ENCODE results near the gene ALK.
A peak's percentile ranks its signal among the peaks of the same experiment; 100 is the strongest.
"Not testable (repeated sequence)": the region's sequence is repeated elsewhere in the genome, so short reads cannot be mapped to it uniquely, and the experiment has no call there.

Gene ALK

GRCh38 chr2:29250977-29251376 is 670.4 kb downstream of the ALK start:
- no peak for DNase-seq (ENCODE audit: low read depth, low spot score)

DNA sequence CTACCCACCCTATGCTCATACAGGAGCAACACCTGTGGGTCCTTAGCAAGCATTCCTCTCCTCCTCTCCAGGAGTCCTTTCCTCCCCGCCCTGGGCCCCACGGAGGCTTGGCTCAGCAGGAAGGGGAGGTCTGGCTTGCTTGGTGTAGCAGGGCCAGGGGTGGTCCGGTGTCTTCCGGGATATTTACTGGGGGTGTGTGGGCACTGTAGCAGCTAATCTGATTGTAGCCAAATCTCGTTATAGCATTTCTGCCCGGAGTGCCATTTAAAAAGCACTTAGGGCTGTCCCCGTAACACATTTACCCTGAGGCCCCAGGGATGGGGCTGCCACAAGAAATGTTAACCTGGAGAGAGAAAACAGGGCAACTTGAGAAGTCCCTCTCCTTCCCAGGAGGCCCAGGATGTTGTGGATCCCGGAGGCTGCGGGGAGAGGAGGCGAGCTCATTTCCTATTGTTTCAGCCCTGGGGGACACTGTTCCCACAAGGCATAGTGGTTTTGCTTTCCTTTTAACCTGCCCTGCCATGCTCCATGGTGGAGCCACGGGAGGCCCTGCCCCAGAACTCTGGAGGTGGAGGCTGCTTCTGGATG is 671.6 kb downstream of the ALK start:
- no peak for DNase-seq (ENCODE audit: low read depth, low spot score)

- DNase-seq (ENCODE audit: low read depth, low spot score) = no peak
Measured at GRCh38 chr2:29247336-29247914, 674.0 kb downstream of the ALK start.

GRCh38 chr2:29246383-29247300 is 674.7 kb downstream of the ALK start:
- no peak for DNase-seq (ENCODE audit: low read depth, low spot score)

DNA sequence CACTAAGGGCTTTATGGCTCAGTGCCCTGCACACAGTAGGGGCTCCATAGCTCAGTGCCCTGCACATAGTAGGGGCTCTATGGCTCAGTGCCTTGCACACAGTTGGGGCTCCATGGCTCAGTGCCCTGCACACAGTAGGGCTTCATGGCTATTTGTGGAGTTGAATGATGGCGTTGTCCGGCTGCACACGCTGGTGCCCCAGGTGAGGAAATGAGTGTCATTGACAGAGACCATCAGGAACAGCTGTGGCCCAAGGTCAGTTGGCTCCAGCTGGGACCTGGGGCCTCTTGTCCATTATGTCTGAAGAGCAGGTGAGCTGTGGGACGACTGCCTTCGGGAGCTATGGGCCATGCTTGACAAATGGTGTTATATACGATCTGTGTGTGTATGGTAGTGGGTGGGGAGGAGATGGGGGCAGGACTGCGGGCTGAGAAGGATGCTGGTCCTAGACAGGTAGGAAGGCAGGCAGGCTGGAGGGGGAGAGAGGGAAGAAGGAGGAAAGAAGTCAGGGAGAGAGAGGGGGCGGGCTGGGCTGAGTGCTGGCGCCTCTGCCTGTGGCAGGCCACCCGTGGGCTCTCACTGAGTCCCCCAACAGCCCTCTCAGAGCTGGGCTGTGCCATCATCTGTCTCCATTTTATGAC is 675.5 kb downstream of the ALK start:
- DNase-seq (ENCODE audit: low read depth, low spot score) = no peak

DNA sequence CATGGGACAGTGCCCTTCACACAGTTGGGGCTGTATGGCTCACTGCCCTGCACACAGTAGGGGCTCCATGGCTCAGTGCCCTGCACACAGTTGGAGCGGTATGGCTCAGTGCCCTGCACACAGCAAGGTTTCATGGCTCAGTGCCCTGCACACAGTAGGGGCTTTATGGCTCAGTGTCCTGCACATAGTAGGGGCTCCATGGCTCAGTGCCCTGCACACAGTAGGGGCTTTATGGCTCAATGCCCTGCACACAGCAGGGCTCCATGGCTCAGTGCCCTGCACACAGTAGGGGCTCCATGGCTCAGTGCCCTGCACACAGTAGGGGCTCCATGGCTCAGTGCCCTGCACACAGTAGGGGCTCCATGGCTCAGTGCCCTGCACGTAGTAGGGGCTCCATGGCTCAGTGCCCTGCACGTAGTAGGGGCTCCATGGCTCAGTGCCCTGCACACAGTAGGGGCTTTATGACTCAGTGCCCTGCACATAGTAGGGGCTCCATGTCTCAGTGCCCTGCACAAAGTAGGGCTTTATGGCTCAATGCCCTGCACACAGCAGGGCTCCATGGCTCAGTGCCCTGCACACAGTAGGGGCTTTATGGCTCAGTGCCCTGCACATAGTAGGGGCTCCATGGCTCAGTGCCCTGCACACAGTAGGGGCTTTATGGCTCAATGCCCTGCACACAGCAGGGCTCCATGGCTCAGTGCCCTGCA is 676.2 kb downstream of the ALK start:
- not testable (repeated sequence) for DNase-seq (ENCODE audit: low read depth, low spot score)

- no peak for DNase-seq (ENCODE audit: low read depth, low spot score)
Measured at GRCh38 chr2:29242621-29243375, 678.6 kb downstream of the ALK start.

DNA sequence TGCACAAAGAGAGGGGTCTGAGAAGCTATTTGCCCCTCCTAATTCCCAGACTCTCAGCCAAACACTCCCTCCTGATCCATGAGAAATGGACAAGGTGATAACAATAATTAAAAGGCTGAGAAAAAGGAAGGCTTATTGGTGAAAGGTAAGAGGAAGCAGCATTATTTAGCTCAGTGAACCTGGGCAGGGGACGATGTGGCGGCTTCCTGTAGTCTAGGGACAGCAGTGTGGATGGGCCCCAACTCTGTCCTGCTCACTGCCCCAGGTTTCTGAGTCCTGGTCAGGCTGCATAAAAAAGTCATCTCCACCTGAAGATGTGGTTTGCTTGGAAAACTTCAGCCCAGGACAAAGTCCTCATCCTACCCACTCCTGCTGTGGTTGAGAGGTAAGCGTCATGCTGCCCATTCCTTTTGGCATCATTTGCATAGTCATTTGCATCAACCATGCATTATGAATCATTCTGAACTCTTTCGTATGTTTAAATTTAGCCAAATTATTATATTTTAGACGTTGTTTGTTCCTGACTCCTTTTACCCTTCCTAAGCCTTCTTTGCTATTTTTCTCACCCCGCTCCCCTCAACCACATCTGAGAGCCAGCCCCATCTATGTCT is 679.3 kb downstream of the ALK start:
- DNase-seq (ENCODE audit: low read depth, low spot score) = no peak

DNA sequence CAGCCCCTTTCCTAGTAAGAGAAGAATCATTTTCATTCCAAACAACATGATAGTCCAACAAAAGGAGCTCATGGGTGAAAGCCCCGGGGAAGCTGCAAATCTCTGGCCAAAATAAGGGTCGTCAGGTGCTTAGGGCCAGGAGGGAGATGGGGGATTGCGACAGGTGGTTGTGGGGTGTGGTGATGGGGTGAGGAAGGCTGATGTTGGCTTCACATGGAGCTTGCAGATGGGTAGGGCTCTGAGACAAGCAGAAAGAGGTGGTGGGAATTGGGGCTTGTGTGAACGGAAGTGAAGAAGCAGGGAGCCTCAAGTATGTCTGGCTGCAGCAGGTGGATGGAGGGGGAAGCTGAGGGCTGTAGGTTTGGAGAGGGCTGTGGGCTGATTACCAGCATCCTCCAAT is 680.0 kb downstream of the ALK start:
- DNase-seq (ENCODE audit: low read depth, low spot score) = no peak

DNA sequence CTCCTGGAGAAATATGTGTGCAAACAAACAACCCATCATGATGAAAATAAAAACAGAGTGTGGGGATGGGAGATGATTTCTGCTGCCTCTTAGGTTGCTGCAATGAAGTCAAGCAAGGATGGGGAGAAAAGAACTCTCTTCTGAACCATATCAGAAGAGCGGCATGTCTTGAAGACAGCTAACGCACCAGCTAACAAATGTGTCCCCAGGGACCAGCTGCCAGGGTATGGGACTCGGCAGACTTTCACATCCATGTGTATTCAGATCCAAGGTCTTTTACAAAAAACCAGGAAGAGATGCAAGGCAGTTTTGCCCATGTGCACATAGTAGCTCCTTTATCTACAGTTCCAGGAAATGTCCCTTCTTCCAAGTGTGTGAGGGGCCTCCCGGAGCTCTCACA is 680.8 kb downstream of the ALK start:
- no peak for DNase-seq (ENCODE audit: low read depth, low spot score)

GRCh38 chr2:29239209-29239960 is 682.0 kb downstream of the ALK start:
- no peak for DNase-seq (ENCODE audit: low read depth, low spot score)

DNA sequence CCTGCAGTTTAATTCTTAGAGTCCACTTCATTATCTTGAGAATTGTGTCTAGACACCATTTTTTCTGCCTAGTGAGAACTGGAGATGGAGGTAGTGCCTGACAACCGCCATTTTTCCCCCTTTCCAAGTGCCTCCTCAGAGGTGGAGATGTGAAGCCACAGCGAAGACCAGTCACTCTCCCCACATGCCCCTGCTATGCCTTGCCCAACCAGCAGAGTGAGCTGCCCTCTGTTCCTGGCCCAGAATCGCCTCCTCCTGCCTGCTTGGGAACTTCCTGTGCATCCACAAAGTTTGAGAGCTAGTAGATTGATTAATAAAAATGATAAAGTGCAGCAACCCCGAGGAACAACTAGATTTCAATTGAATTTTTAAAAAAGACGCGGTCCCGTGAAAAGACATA is 682.9 kb downstream of the ALK start:
- peak; percentile 28 for DNase-seq (ENCODE audit: low read depth, low spot score)

GRCh38 chr2:29236074-29236473 is 685.3 kb downstream of the ALK start:
- DNase-seq (ENCODE audit: low read depth, low spot score) = no peak

DNA sequence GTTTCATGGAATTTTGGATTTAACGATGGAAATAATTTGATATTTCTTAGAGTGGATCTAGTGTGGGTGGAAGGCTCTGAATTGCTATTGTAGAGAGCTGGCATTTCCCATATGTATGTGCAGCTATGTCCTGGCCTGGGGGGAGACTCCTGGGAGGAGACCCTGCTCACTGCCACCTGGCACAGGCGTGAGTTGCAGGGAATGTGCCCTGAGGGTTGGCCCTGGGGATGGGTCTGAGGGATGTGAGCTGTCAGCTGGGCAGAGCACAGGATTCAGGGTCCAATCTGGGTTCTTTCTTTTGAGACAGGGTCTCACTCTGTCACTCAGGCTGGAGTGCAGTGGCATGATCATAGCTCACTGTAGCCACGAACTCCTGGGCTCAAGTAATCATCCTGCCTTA is 686.0 kb downstream of the ALK start:
- DNase-seq (ENCODE audit: low read depth, low spot score) = no peak

- DNase-seq (ENCODE audit: low read depth, low spot score) = no peak
Measured at GRCh38 chr2:29233428-29233827, 688.0 kb downstream of the ALK start.

- no peak for DNase-seq (ENCODE audit: low read depth, low spot score)
Measured at GRCh38 chr2:29232041-29232440, 689.3 kb downstream of the ALK start.

DNA sequence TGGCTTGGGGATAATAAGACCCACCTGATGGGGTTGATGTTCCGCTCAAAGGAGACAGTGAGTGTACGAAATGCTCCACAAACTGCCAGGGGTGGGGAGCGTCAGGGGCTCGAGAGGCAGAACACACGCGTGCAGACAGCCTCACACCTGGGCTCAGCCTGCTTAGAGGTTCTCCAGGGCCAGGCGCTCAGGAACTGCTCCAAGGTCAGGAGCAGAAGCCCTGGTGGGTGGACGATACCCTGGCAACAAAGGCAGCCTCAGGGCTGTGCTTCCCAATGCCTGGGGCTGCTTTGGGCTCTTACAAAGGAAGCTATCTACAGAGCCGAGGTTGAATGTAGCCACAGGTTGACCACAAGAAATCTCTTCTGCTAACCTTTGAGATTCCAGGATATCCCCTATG is 691.7 kb downstream of the ALK start:
- DNase-seq (ENCODE audit: low read depth, low spot score) = no peak

- DNase-seq (ENCODE audit: low read depth, low spot score) = no peak
Measured at GRCh38 chr2:29228947-29229346, 692.4 kb downstream of the ALK start.

DNA sequence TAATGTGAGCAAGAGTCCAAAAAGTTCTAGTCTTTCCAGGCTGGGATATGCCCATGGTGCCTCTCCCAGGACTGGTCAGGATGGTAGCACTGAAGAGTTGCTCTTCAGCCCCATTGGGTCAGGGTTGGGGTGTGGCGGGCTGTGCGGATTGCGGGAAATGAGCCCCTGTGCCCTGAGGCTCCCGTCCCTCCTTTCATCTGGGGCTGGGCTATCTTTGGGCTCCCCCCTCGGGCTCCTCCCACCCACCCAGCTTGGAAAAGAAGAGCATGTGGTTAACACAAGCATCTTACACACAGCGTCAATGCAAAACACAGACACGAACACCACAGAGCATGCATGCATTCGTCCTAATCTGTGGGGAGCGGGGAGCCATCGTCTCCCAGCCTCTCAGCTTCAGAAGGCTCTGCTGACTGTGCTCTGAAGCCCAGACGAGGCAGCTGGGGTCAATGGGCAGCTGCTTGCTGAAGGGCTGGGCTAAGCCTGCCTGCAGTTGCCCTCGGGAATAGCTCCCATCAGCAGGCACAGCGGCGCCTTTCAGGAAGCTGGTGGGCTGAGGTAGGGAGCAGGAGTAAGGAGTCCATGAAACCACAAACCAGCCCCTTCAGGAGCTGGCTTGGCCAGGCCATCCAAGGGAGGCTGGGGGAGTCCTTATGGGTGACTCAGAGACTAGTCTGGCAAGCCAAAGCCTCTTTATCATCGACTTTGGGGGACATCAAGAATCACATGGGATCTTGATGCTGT is 693.3 kb downstream of the ALK start:
- no peak for DNase-seq (ENCODE audit: low read depth, low spot score)
